GM21381 (cell line): ENCODE measurements around the gene ATP5ME.
A peak's percentile ranks its signal among the peaks of the same experiment; 100 is the strongest.
"Not testable (repeated sequence)": the region's sequence is repeated elsewhere in the genome, so short reads cannot be mapped to it uniquely, and the experiment has no call there.

ENCODE experiments used
- ATAC-seq: cut with Tn5 transposase; IDR thresholded peaks from one replicate; pipeline ENCODE4 v1.9.1; 2021; ENCODE audit warnings: mild to moderate bottlenecking, moderate library complexity; ENCODE audit not compliant: unreplicated experiment

Gene ATP5ME

DNA sequence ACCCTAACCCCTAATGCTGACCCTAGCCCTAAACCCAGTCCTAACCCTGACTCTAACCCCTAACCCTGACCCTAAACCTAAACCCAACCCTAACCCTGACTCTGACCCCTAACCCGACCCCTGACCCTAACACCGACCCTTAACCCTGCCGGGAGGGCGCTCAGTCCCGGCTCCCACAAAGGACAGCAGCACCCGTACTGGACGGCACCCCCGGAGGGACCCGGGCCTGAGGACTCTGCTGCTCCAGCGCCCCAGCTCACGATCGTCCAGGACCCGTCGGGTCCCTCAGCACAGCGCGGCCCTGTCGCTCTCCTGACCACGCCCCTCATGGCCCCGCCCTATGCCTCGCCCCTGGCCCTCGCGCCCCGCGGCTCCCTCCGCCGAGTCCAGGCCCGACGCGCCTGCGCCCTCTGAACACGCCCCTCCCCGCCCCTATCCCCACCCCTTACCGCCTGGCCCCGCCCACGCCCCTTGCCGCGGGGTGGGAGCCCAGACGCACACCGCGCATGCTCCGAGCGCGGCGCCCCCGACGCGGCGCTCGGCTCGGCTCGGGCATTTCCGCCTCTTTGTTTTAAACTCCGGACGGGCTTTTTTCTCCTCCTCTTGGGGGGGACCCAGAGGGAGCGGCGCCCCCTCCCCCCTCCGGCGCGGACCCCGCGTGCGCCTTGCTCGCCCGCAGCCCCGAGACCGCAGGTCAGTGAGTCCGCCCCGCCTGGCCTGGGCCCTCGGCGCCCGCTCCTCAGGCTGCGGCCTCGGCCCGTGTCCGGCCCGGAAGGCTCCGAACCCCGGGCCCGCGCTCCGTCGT, 31.4 kb upstream of the ATP5ME start, which contains the start of gene PCGF3:
Gene PCGF3 (plus strand): TSS at position 555 of the 805 bp plus-strand sequence. CDS start 27,849 bp downstream, outside the sequence.
- ATAC-seq, result peak; percentile 89

DNA sequence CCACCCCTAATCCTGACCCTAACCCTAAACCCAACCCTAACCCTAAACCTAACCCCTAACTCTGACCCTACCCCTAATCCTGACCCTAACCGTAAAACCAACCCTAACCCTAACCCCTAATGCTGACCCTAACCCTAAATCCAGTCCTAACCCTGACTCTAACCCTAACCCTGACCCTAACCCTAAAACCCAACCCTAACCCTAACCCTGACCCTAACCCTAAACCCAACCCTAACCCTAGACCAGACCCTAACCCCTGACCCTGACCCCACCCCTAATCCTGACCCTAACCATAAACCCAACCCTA, 30.8 kb upstream of the ATP5ME start:
- ATAC-seq, result no peak

DNA sequence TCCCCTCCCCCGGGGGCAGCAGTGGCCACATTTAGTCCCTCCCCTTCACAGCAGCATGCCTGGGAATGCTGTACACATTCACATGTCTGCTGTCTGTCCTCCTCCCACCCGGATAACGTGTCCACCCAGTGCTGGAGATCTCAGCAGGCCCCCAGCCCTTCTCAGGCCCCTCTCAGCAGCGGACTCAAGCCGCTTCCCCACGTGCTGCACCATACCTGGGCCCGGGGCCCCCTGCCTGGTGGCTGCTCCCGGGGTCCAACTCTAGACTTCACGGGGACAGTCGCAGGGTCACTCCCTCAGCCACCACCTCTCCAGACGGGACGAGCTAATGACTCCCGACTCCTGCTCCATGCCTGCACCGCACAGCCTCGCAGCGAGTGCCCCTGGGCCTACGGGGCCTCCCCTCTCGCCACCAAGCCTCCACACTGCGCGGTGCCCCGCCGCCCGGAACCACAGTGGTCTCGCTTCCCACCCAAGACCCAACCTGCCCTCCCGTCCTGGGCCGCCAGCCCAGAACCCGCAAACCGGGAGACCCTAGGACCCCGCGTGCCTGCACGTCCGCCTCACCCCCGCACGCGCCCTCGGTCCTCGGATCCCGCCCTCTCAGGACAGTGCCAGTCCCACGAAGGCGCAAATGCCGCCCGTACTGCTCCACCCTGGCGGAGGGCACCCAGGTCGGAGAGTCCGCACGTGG, 30.3 kb upstream of the ATP5ME start:
- no peak for ATAC-seq

DNA sequence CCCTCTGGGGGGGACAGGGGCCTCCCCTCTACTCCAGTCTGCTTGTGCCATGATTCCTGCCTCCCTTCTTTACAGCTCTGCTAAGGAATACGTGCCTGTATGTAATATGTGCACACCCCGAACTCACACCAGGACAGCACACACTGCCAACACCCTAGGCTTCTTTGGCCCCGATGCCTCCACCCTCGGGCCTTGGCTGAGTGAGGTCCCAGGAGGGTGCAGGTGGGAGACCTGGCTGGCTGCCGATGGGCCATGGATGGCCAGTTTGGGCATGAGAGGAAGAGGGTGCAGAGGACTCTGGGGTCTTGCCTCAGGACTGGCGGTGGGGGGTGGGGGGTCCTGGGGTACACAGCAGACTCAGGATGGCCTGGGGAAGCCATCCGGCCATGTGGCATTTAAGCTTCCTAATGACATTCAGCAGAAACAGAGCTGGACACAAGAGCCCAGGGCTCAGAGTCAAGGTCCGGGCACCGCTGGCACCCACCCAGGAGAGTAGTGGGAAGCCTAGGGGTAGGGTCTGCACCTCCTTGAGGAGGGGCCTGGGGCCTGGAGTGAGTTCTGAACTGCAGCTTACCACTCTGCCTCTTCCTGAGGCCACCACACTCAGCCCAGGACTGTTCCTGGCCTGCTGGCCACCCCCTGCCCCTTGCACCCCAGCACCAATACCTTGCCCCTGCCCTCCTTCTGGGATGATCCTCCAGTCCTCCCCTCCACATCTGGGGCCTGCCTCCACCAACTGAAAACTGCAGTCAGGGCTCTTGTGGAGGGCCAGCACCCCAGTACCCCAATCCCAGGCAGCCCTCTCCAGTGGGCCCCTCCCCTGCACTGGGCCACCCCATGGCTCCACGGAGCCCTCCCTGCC, 29.5 kb upstream of the ATP5ME start:
- ATAC-seq, result no peak

DNA sequence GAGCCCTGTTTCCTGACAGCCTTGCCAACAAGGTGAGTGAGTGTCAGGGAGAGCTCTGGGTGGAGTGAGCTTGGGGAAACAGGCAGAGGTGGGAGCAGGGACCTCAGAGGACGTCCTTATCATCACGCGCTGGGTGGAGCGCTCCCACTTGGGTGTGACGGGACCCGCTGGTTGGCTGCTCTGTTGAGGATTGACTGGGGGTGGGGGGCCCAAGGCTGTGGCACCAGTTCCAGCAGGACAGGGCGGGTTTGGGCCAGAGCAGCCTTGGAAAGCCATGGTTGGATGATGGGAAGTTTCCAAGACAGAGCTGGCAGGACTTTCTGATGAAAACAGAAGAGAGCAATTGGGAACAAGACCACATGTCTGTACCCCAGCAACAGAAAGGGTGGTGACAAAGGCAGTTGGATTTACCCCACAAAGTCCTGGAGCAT, 28.6 kb upstream of the ATP5ME start:
- no peak for ATAC-seq

DNA sequence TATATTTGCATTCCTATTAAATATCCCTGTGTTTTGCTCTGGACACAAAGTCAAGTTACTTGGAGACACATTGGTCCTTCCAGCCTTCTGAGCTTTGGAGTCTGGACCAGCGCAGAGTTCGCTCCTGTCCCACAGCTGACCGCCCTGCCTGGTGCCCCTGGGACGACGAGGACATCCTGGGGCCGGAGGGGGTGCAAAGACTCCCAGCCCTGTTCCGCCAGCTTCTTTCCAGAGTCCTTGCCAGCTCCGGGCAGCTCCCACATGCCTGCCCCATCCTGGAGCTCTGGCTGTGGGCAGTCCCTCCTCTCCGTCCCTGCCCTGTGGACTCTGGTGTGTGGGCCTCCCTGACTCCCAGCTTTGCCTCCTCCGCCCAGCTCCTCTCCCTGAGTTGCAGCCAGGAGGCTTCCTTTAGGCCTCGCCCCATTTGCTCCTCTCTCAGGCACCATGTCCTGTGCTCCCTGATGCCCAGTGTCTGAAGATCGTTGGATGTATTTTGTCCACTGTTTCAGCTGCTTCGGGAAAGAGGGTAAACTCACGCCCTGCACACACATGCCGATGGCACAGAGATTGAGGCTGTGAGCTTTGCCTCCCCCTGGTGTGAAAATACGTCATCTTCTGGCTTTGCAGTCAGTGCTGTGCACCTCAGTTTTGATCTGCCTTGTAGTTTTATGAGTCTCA, 26.6 kb upstream of the ATP5ME start:
- no peak for ATAC-seq

DNA sequence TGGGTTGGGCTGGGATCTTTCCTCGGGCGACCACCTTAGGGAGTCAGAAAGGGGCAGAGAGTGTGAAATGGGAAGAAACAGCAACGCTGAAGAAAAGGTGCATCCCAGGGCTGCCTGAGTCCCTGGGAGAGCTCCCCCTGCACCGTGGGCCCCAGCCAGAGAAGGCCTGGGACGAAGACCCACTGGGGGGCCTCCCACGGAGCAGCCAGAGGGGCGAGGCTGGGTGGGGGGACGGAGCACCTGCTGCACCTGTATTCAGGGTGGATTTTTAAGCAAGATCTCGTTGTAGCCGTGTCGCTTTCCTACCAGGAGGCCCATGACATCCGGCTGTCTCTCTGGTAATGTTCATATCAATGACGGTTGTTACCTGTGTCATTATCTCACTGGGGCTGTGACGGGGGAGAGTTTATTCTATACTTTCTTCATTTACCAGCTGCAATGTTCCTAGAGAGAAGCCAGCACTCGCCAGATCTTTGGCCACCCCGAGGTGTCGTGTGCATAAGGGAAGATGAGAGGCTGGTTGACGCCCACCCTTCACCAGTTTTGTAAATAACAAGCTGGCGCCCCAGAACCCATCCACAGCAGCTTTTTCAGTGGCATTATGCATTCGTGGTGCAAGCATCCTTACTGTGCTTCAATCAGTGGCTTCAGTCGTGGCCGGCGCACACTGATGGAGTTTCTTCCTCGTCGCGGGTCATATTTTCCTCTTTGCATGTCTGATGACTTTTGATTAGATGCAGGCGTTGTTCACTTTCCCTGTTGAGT, 25.9 kb upstream of the ATP5ME start:
- no peak for ATAC-seq

DNA sequence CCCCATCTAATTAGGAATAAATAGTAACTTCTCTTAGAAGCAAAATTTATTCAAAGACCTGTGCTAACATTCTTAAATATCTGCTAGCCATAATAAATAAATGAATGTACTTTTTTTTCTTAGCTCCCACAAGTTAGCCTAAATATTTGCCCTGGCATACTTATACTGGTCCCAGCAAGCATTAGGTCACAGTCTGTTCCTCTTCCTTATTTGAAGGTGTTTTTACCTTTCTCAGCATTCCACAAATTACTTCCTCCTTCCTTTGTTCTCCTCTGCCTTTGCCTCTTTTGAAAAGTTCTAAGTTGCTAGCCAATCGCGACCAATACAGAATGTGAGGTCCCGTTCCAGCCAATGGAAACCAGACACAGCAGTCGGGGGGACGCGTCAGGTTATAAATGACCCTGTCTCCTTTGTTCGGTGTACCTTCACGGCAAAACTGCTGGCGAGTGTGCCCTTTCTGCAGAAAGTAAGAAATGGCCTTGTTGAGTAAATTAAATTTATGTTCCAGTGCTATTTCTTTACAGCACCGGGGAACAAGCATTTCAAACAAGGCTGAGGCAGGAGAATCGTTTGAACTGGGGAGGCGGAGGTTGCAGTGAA, 20.4 kb upstream of the ATP5ME start:
- not testable (repeated sequence) for ATAC-seq

DNA sequence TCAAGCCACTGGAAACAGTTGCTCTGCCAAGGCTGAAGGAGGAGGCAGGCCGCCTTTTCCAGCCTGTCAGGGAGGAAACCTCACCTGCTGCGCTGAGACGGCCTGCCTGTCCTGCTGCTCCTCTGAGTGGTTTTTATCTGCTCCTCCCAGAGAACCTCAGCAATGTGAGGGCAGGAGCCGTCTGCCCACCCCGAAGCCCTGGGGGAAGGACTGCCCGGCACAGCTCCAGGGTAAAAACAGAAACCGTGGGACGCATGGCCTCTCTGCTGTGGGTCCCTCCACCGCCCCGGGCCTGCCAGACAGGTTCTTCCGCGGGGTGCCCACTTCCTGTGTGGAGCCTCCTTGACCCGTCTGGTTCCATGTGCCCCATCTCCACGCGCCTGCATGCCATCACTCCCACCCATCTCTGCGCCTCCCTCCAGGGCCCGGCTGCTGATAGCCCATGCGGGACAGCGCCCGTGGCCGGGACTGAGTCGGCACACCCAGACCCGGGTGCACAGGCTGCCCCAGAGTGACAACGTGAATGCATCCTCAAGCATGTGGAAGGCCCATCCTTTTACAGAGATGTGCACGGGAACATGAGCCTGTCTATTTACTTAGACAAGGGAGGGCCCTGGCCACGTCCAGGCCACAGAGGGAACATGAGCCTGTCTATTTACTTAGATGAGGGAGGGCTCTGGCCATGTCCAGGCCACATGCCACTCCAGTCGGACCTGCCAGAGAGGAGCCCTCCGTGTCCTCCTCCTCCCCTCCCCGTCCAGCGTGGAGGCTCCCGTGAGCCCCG, 18.9 kb upstream of the ATP5ME start:
- ATAC-seq, result no peak

DNA sequence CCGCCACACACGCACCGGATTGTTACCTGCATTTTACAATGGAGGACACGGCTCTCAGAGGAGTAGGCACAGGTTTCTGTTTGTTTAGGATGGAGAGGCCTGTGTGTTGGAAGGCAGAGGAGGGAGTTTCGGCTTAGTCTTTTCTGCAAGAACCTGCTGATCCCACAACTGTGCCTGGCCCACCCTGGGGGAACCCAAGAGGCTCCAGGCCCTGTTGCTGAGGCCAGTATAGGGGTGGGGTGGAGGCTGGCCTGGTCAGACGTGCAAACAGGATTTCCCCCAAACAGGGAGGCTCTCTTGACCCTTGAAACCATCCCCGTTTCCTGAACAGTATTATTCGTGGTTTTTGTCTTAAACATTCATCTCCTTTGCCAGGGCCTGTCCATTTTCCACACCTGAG, 15.6 kb upstream of the ATP5ME start:
- no peak for ATAC-seq

DNA sequence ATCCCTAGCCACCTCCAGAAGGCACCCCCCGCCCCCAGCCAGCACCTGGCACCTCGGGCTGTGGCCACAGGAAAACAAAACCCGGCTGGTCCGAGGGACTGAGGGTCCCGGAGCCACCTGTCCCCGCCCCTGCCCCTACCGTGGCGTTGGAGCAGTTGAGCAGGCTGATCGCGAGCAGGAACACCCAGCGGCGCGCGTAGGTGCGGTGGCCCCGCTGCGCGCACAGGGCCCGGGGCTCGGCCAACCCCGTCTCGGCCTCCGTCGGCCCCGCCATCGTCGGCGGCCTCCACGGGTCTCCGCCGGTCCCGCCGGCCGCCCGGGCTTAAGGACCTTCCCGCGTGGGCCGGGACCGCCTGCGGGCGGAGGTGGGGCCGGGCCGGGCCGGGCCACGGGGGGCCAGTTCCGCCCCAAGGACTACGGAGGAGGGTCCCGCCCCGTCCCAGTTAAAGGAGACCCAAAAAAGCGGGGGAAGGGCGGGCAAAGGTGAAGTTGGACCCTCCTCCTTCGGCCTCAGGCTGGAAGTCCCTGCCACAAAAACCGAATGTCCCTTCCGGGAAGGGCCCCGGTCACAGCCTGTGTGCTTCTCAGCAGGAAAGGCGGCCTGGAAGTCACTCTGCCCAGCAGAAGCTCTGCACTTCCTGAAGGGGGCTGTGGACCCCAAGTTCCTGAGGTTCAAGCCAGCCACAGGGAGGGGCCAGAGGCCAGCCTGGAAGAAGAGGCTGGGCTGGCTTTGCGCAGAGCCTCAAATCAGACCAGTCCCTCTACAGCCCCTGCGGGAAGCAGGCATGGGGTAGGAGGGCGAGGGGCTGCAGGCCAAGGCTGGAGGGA, 15.0 kb upstream of the ATP5ME start, which contains the start of gene SLC49A3:
Gene SLC49A3 (minus strand): TSS at position 298 of the 828 bp plus-strand sequence. CDS start 24 bp downstream, at position 274.
- no peak for ATAC-seq

DNA sequence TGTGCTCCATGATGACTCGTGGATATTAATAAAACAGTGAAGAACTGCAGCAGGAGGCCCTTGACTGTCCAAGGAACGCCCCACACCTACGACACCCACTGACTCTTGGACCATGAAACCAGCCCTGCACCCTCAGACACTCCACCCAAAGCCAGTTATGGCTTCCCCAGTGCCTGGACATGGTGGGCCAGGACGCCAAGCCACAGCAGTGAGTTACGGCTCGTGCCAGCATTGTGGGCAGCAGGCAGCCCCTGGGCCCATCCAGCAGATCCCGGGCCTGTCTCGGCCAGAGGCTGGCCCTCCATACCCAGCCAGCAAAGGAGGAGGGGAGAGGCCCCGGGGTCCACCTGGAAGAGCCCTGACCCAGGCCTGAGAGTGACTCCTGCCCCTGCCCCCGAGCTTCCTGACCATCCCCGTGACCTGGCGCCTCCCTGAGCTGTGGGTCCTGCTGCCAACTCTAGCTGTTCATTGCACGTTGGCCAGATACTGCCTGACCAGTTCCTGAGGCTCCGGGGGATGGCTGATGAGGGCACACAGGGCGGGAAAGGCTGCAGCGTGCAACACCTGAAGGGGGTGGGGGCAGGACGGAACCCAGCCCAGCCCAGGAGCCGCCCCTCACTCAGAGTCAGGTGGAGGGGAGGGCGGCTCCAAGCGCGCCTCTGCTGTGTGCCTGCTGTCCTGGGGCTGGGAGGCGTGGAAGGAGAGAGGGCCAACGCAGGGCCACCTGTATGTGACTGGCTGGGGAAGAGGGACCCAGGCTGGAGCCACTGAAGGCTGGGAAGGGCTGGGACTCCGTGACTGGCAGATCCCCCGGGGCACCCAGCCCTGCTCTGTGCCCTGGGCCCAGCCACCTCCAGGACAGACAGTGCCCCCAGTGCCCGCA, 14.1 kb upstream of the ATP5ME start:
- no peak for ATAC-seq

DNA sequence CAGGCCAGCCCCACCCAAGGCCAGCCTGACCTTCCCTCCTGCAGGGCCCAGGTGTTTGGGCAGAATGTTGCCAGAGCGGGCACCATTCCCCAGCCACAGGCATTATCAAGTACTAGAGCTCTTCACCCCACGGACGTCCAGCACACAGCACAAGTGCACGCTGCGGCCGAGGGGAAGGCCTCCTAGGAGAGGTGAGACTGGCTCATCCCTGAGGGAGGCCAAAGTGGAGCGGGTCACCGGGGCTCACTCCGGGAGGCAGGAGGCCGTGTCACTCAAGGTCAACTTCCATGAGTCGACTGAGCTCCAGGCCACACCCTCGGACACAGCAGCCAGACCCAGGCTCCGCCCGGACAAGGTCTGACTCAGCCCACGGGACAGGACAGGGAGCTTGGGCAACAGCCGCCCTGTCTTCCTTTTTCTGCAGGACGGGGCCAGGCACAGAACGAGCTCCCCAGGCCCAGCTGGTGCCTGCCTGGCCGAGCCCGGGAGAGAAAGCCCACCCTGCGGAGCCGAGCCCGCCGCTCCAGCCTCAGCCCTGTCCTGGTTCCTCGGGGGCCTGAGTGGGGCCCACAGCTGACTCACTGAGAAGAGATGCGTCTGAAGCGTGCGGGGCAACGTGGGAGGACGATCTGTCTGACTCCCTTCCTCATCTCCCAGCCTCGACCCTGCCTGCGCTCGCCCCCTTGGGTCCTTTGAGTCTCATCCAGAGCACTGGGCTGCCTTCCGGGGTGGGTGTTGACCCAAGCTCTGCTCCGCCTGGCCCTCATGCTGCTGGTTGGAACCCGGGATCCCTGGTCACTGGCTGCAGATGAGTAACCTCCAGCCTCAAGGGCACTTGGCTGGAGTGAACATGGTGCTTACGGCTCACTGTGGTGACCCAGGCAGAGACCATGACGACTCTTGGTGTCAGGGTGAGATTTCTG, 13.2 kb upstream of the ATP5ME start:
- ATAC-seq, result no peak

DNA sequence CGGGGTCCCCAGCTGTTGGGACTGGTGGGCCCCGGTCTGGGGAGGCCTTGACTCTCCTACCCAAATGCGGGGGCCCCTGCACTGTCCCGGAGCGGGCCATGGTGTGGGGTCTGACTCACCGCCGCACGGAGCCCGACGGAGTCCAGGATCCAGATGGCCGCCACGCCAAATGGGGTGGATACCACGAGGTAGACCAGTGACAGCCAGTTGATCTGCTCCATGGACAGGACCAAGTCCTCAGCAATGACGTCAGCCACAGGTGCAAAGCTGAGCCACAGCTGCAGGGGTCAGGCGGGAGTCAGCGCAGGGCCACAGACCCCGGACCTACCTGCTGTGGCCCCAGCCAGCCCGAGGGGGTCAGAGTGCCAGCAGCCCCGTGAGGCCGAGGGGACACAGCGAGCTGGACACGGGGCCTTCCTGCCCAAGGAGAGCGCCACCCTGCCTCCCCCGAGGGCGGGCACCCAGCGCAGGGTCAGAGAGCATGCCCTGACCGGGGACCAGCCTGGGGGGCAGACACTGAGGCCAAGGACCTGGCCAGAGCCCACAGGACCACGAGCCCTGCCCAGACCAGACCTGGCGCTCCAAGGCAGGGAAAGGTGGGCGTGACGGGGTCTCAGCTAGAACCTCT, 12.5 kb upstream of the ATP5ME start:
- ATAC-seq, result no peak

DNA sequence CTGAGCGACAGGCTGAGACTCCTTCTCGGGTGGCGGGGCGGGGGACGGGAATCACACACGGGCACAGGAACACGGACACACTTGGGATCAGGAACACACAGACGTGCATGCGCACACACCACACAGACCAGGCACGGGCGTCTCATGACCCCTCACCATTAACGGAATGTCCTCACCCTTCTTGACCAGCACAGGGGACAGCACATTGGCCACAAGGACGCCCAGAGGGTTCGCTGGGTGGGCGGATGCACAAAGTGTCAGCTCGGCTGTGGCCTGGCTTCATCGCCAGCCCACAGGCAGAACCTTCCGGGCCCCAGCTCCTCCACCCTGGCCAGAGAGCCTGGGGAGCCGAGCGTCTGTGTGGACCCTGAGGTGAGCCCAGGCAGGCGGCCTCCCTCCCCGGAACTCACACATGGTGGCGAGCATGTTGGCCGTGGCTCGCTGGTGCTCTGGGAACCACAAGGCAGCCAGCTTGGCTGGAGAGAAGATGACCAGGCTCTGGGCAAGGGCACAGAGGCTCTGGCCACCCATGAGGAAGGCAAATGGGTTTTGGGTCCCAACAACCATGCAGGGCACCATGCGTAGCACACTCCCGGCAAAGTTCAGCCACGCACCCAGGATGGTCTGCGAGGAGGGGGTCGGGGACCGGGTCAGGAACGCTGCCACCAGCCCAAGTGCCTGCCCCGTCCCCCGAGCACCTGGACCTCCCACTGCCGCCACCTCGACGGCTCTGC, 11.8 kb upstream of the ATP5ME start:
- ATAC-seq, result no peak
